ENCODE results near the gene CYP27C1. TPM values are rescaled to one million over a fixed set of nuclear protein-coding genes. Genes with fewer than 3 reads are reported as not detected.

CYP27C1 gene
- total and polyA plus RNA-seq, 9 of the 15 experiments (the other 6 are each of a cell fraction or from before 2014, with no cell fraction given), result not detected

- Histone ChIP-seq H3K4me1 (replicated peaks in 1 of 2; ENCODE audit: control insufficient read depth in 2 of 2, insufficient read depth in 2 of 2, low read length in 2 of 2) (no peaks in the 10 kb centered on the region), H3K27me3 (ENCODE audit: control insufficient read depth in 2 of 2, insufficient read depth in 2 of 2, low read length in 2 of 2) (peaks cover 8 to 39% of the 10 kb centered on the region in 2 experiments; a peak in 4 of 5 replicates), H3K79me2 (ENCODE audit: control insufficient read depth, insufficient read depth, low read length) (no peaks in the 10 kb centered on the region), H3K36me3 (ENCODE audit: control insufficient read depth, insufficient read depth, low read length) (no peaks in the 10 kb centered on the region), H4K20me1 (replicated peaks; ENCODE audit: control insufficient read depth, insufficient read depth, low read length) (no peaks in the 10 kb centered on the region; the same call in 1 of the 2 replicates), H3K9me3 (replicated peaks; ENCODE audit: control insufficient read depth, insufficient read depth, low read depth, low read length) (no peaks in the 10 kb centered on the region), H3K9ac (ENCODE audit: insufficient read depth in 1 of 2, low read depth in 2 of 2, low read length in 2 of 2) (no peak overlapping the region), H3K27ac (ENCODE audit: extremely low read depth, low read depth, low read length) (no peak overlapping the region), H2AFZ (ENCODE audit: low read depth, low read length) (no peak overlapping the region), H3K4me3 (no peak overlapping the region), H3K9me1 (ENCODE audit: control insufficient read depth, insufficient read depth, low read length) (no peaks in the 10 kb centered on the region), H3K4me2 (ENCODE audit: insufficient read depth, low read length) (no peak overlapping the region)
- intact Hi-C loops (cut with micrococcal nuclease), result no loop called here
- ChIA-PET CTCF (ENCODE audit: low intra/inter-chr PET ratio) (no interaction called here), POLR2A (interaction anchor here (0.6 kb wide), 2 partner anchors 10 to 17 kb away, joined by 3 to 4 read pairs; no protein-coding TSS in a partner anchor)
- in situ Hi-C loops (cut with MboI), result no loop called here
- 30% methylated on average over 11 of the region's 15 CpGs for WGBS (ENCODE audit: insufficient coverage, low coverage, missing lambda C conversion rate)
- no peak for DNase-seq (ENCODE audit: extremely low read depth in 1 of 4, low spot score in 3 of 4)
- ATAC-seq, result no peak
- no peak for FAIRE-seq
- BruUV-seq (replicated peaks), result no TSS peak
- TF ChIP-seq ADNP (tag; IDR thresholded peaks at IDR 0.05), result 0 out of 2 replicates have a peak, but pooled peaks have one; percentile 49
- TF ChIP-seq ZNF124 (CRISPR knock-in tag; IDR thresholded peaks at IDR 0.05), result no peak
- TF ChIP-seq U2AF1 (optimal IDR thresholded peaks at IDR 0.05; ENCODE audit: low read depth, low read length), result no peak
- TF ChIP-seq RFX1 (IDR thresholded peaks at IDR 0.05), result no peak
- no peak for TF ChIP-seq HEY1 (CRISPR knock-in tag; IDR thresholded peaks at IDR 0.05; ENCODE audit: borderline replicate concordance)
- no peak for TF ChIP-seq CHAMP1 (IDR thresholded peaks at IDR 0.05)
- TF ChIP-seq ZNF263 (CRISPR knock-in tag; IDR thresholded peaks at IDR 0.05; ENCODE audit: borderline replicate concordance), result no peak
- peak; percentile 89 for TF ChIP-seq RBM25 (IDR thresholded peaks at IDR 0.05; ENCODE audit: low read depth, low read length, severe bottlenecking)
- no peak for TF ChIP-seq ZNF398 (CRISPR knock-in tag; IDR thresholded peaks at IDR 0.05)
- TF ChIP-seq ILF3 (IDR thresholded peaks at IDR 0.05; ENCODE audit: borderline replicate concordance), result no peak
- peak; percentile 67; the same call in 1 of the 2 replicates for TF ChIP-seq BCOR (IDR thresholded peaks at IDR 0.05)
- no peak for TF ChIP-seq NR2C2 (CRISPR knock-in tag; IDR thresholded peaks at IDR 0.05)
- no peak for TF ChIP-seq NR2C2 (tag; IDR thresholded peaks at IDR 0.05)
- TF ChIP-seq ZNF316 (IDR thresholded peaks at IDR 0.05), result no peak
- 0 out of 4 replicates have a peak, but pooled peaks of 1 of the 2 experiments have one; percentile 33 for TF ChIP-seq KDM1A (IDR thresholded peaks at IDR 0.05)
- TF ChIP-seq NR1H2 (CRISPR knock-in tag; IDR thresholded peaks at IDR 0.05), result no peak
- TF ChIP-seq KHSRP (IDR thresholded peaks at IDR 0.05), result no peak
- TF ChIP-seq COPS2 (conservative IDR thresholded peaks at IDR 0.05), result no peak
- TF ChIP-seq POLR2A (conservative IDR thresholded peaks at IDR 0.05), result no peak
- TF ChIP-seq NKRF (IDR thresholded peaks at IDR 0.05; ENCODE audit: borderline replicate concordance), result no peak
Measured at GRCh38 chr2:127169066-127169660, 50.9 kb downstream of the CYP27C1 start.
